Peyer's patch (tissue), 4 donors: ENCODE results near the gene LUZP2. TPM values are rescaled to one million over a fixed set of nuclear protein-coding genes. Genes with fewer than 3 reads are reported as not detected.

Experiments used
- DNase-seq, 3 donors: peaks; one replicate each; pipeline ENCODE4 v3.0.0-alpha.2; 2017 to 2019
- H3K27ac ChIP-seq, 4 donors: fragments of 200-600 bp; sonication (generic); one replicate each; pipeline ENCODE4 v1.5.1; 2016 to 2019
- H3K27me3 ChIP-seq, 2 donors: fragments of 200-600 bp; sonication (generic); one replicate each; pipeline ENCODE4 v1.5.1; 2019
- H3K36me3 ChIP-seq, 3 donors: fragments of 200-600 bp; sonication (generic); one replicate each; pipeline ENCODE4 v1.5.1; 2016 to 2019
- H3K4me1 ChIP-seq, 4 donors: fragments of 200-600 bp; sonication (generic); one replicate each; pipeline ENCODE4 v1.5.1; 2016 to 2019
- H3K4me3 ChIP-seq, 4 donors: fragments of 200-600 bp; sonication (generic); 1 replicate in 3 of 4; 2 replicates in 1 of 4; pipeline ENCODE4 v1.5.1; 2016 to 2019; ENCODE audit warnings: mild to moderate bottlenecking in 1 of 4
- H3K9me3 ChIP-seq, 4 donors: fragments of 200-600 bp; sonication (generic); one replicate each; pipeline ENCODE4 v1.5.1; 2016 to 2019; ENCODE audit warnings: mild to moderate bottlenecking in 1 of 4
- CTCF ChIP-seq, 6 experiments: fragments of 450-650 bp in 4 of 6; fragments of 200-600 bp in 2 of 6; sonication (generic) in 1 of 6; IDR thresholded peaks; one replicate each; pipeline ENCODE4 v1.5.1; 2017 to 2019; ENCODE audit warnings: antibody characterized with exemption in 6 of 6, mild to moderate bottlenecking in 3 of 6, moderate library complexity in 1 of 6
- POLR2A ChIP-seq, 2 donors: fragments of 450-650 bp; IDR thresholded peaks; one replicate each; pipeline ENCODE4 v1.5.1; 2017; ENCODE audit warnings: antibody characterized with exemption in 2 of 2, mild to moderate bottlenecking in 2 of 2, moderate library complexity in 2 of 2
- total RNA-seq, 4 donors: library from RNA; depleted of rRNA; stranded (reverse); fragments of >200 nt; gene quantifications; one replicate each; pipeline ENCODE4 v1.1.0, GENCODE V29; 2016

Gene LUZP2
- total RNA-seq, 4 donors from 2014 or later: 0.47 TPM; not detected in 3

- H3K9me3 ChIP-seq: no peaks in the 10 kb centered on the region
- H3K27me3 ChIP-seq: no peaks in the 10 kb centered on the region
- no peaks in the 10 kb centered on the region for H3K4me1 ChIP-seq
- H3K4me3 ChIP-seq: no peak overlapping the region
- no peak for DNase-seq
- TF ChIP-seq CTCF (IDR thresholded peaks at IDR 0.05) (no peak), POLR2A (IDR thresholded peaks at IDR 0.05) (no peak)
- H3K27ac ChIP-seq: no peak overlapping the region
- no peaks in the 10 kb centered on the region for H3K36me3 ChIP-seq
Measured at GRCh38 chr11:24842308-24842707, 345.5 kb downstream of the LUZP2 start.

- Histone ChIP-seq H3K4me1 (no peaks in the 10 kb centered on the region), H3K4me3 (no peak overlapping the region), H3K27me3 (no peaks in the 10 kb centered on the region), H3K36me3 (no peaks in the 10 kb centered on the region), H3K27ac (no peak overlapping the region), H3K9me3 (no peaks in the 10 kb centered on the region)
- no peak for DNase-seq
- TF ChIP-seq CTCF (IDR thresholded peaks at IDR 0.05) (no peak), POLR2A (IDR thresholded peaks at IDR 0.05) (no peak)
Measured at GRCh38 chr11:24844406-24844805, 347.6 kb downstream of the LUZP2 start.

- DNase-seq: no peak
- TF ChIP-seq POLR2A (IDR thresholded peaks at IDR 0.05) (no peak), CTCF (IDR thresholded peaks at IDR 0.05) (no peak)
- no peaks in the 10 kb centered on the region for H3K36me3 ChIP-seq
- H3K4me3 ChIP-seq: no peak overlapping the region
- H3K27me3 ChIP-seq: no peaks in the 10 kb centered on the region
- H3K27ac ChIP-seq: no peak overlapping the region
- H3K9me3 ChIP-seq: no peaks in the 10 kb centered on the region
- no peaks in the 10 kb centered on the region for H3K4me1 ChIP-seq
Measured at GRCh38 chr11:24848857-24849256, 352.0 kb downstream of the LUZP2 start.

GRCh38 chr11:24855951-24856350 is 359.1 kb downstream of the LUZP2 start:
- DNase-seq: no peak
- no peak overlapping the region for H3K27ac ChIP-seq
- TF ChIP-seq CTCF (IDR thresholded peaks at IDR 0.05) (no peak), POLR2A (IDR thresholded peaks at IDR 0.05) (no peak)
- no peaks in the 10 kb centered on the region for H3K9me3 ChIP-seq
- H3K4me3 ChIP-seq: no peak overlapping the region
- no peaks in the 10 kb centered on the region for H3K36me3 ChIP-seq
- no peaks in the 10 kb centered on the region for H3K4me1 ChIP-seq
- H3K27me3 ChIP-seq: no peaks in the 10 kb centered on the region

- TF ChIP-seq CTCF (IDR thresholded peaks at IDR 0.05) (no peak), POLR2A (IDR thresholded peaks at IDR 0.05) (no peak)
- Histone ChIP-seq H3K4me1 (no peaks in the 10 kb centered on the region), H3K4me3 (no peak overlapping the region), H3K27ac (no peak overlapping the region), H3K36me3 (no peaks in the 10 kb centered on the region), H3K27me3 (no peaks in the 10 kb centered on the region), H3K9me3 (peaks cover 0 to 2% (median 0%) of the 10 kb centered on the region in 4 donors)
- DNase-seq: no peak
Measured at GRCh38 chr11:24859801-24860300, 363.0 kb downstream of the LUZP2 start.

GRCh38 chr11:24861440-24861839 is 364.6 kb downstream of the LUZP2 start:
- no peaks in the 10 kb centered on the region for H3K4me1 ChIP-seq
- H3K27ac ChIP-seq: no peak overlapping the region
- H3K36me3 ChIP-seq: no peaks in the 10 kb centered on the region
- TF ChIP-seq POLR2A (IDR thresholded peaks at IDR 0.05) (no peak), CTCF (IDR thresholded peaks at IDR 0.05) (no peak)
- no peak overlapping the region for H3K4me3 ChIP-seq
- no peak for DNase-seq
- no peaks in the 10 kb centered on the region for H3K27me3 ChIP-seq
- H3K9me3 ChIP-seq: peaks cover 0 to 2% (median 0%) of the 10 kb centered on the region in 4 donors
